PFSK-1 (cell line): ENCODE data around the gene MRPL41.

Source experiments
- REST ChIP-seq, 2 experiments: IDR thresholded peaks; 2 replicates each; pipeline versions ENCODE4 v1.6.1 to v1.8.0; 2011 to 2012; ENCODE audit warnings: low read depth in 2 of 2, low read length in 2 of 2, control low read depth in 1 of 2, inconsistent platforms in 1 of 2, mild to moderate bottlenecking in 1 of 2, moderate library complexity in 1 of 2; ENCODE audit not compliant: insufficient read depth in 1 of 2
- TAF1 ChIP-seq: IDR thresholded peaks from 2 replicates; pipeline ENCODE4 v1.6.1; 2012; ENCODE audit warnings: low read length, control low read depth, borderline replicate concordance; ENCODE audit not compliant: insufficient read depth

- TF ChIP-seq REST (IDR thresholded peaks at IDR 0.05; ENCODE audit: insufficient read depth in 1 of 2, low read depth in 2 of 2, low read length in 2 of 2) (0 out of 4 replicates have a peak, but pooled peaks of 1 of the 2 experiments have one; percentile 50), TAF1 (peak; percentile 72; the same call in 1 of the 2 replicates)
Measured at GRCh38 chr9:137578518-137579258, 27.0 kb downstream of the MRPL41 start, which contains the start of gene DPH7.
